ENCODE measurements around the gene UNC13A. TPM values are rescaled to one million over a fixed set of nuclear protein-coding genes. Genes with fewer than 3 reads are reported as not detected.

The UNC13A gene
- total RNA-seq, 1 donor from 2014 or later = 29.6 TPM

- peak; percentile 64 for DNase-seq
These were observed 18.6 kb upstream of the UNC13A start for GRCh38 chr19:17706750-17707181.

GRCh38 chr19:17703824-17704463 lies 15.8 kb upstream of the UNC13A start:
- DNase-seq = no peak

GRCh38 chr19:17695198-17695597 lies 7.0 kb upstream of the UNC13A start:
- DNase-seq = no peak

GRCh38 chr19:17692566-17692965 lies 4.4 kb upstream of the UNC13A start:
- no peak for DNase-seq

- no peak for DNase-seq
These were observed 870 bp upstream of the UNC13A start for GRCh38 chr19:17688853-17689595.

GRCh38 chr19:17687141-17687856 lies 855 bp downstream of the UNC13A start:
- no peak for DNase-seq

GRCh38 chr19:17686592-17687024 lies 1.5 kb downstream of the UNC13A start:
- peak; percentile 45 for DNase-seq

- peak; percentile 61 for DNase-seq
These were observed 2.1 kb downstream of the UNC13A start for GRCh38 chr19:17686023-17686521.

GRCh38 chr19:17685451-17686022 lies 2.6 kb downstream of the UNC13A start:
- DNase-seq = no peak

- no peak for DNase-seq
These were observed 3.9 kb downstream of the UNC13A start for GRCh38 chr19:17684256-17684655.

GRCh38 chr19:17683078-17683477 lies 5.1 kb downstream of the UNC13A start:
- no peak for DNase-seq

GRCh38 chr19:17682273-17682672 lies 5.9 kb downstream of the UNC13A start:
- DNase-seq = no peak

- DNase-seq = no peak
These were observed 6.5 kb downstream of the UNC13A start for GRCh38 chr19:17681505-17682125.

- peak; percentile 27 for DNase-seq
These were observed 7.9 kb downstream of the UNC13A start for GRCh38 chr19:17680230-17680722.

- DNase-seq = no peak
These were observed 8.5 kb downstream of the UNC13A start for GRCh38 chr19:17679526-17680229.

- no peak for DNase-seq
These were observed 9.3 kb downstream of the UNC13A start for GRCh38 chr19:17678836-17679235.

- DNase-seq = no peak
These were observed 11.2 kb downstream of the UNC13A start for GRCh38 chr19:17677002-17677401.

- DNase-seq = no peak
These were observed 11.9 kb downstream of the UNC13A start for GRCh38 chr19:17676295-17676694.

- DNase-seq = no peak
These were observed 14.0 kb downstream of the UNC13A start for GRCh38 chr19:17673937-17674799.

GRCh38 chr19:17671906-17672305 lies 16.2 kb downstream of the UNC13A start:
- no peak for DNase-seq

All from occipital lobe (tissue), 2 donors.